ENCODE data around the gene GDPD3.

GDPD3 gene

GRCh38 chr16:30096105-30096861, 17.1 kb downstream of the GDPD3 start, which contains the start of gene YPEL3:
Gene YPEL3 (minus strand): TSS chr16:30096213. CDS start chr16:30095482, 731 bp downstream.
- peak; percentile 76 to 80 for DNase-seq (ENCODE audit: low read depth in 1 of 2, low spot score in 1 of 2)

GRCh38 chr16:30095166-30096078, 17.9 kb downstream of the GDPD3 start:
- no peak for DNase-seq (ENCODE audit: low read depth in 1 of 2, low spot score in 1 of 2)

GRCh38 chr16:30094541-30095165, 18.7 kb downstream of the GDPD3 start:
- DNase-seq (ENCODE audit: low read depth in 1 of 2, low spot score in 1 of 2): no peak

DNA sequence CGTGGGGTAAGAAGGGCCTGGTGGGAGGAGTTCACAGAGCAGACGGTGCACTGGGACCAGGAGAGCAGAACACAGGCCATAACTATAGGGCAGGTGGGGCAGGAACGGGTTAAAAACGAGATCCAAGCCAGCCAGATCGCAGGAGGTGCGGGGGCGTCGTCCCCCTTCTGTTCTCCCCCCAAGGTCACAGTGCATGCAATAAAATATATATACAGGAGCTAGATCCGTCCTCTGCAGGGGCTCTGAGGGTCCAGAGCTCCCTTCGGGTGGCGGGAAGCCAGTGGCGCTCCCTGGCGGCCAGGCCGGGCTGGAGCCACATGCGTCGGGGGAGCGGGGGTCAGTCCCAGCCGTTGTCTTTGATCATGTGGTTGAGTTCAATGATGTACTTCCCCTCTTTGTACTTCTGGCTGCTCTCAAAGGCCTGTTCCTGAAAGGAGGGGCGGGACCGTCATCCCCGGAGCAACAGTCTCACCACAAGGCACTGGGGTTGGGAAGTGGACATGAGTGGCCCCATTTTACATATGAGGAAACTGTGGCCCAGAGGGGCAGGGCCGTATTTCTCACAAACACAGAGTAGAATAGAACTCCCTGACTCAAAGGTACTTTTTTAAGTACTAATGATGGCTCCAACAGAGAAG, 20.8 kb downstream of the GDPD3 start:
- peak; percentile 42 to 48 for DNase-seq (ENCODE audit: low read depth in 1 of 2, low spot score in 1 of 2)

DNA sequence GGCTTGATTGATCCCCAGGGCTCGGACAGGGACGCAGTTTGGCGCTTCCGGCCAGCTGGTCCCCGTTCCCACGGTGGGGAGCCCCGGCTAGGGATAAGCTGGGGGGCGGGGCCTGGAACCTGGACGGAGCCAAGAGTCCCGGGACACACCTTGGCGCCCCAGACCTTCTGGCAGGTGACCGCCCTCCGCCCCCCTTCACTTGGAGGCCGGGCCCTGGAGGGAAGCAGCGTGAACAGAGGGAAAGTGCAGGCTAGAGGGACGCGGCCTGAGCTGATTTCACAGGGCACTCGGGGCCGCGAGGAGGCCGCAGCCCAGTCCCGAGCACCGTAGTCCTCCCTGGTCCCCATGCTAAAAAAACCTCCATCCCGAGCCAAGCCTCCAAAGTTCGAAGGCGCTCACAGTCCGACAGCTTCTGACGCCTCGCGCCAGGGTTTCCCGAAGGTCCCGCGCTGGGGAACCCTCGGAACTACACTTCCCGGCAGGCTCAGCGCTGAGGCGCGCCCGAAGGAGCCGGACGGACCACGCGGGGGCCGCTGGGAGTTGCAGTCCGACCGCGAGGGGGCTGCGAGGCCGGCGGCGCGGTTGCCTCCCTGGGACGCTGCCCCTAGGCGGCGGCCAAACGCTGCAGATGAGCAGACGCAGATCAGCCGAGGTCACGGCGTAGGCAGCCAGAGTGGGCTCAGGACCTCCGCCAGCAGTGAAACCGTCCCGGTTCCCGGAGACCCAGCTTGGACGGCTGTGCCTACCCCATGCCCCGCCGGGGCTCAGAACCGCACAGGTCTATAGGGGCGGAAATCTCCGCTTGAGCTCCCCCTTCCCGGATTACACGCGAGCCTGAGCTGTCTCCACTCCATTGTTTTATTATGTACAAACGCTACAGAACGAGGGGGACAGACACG, 21.6 kb downstream of the GDPD3 start, which contains the start of gene TBX6:
Gene TBX6, minus strand, starts transcription at position 451 of the 899 bp plus-strand sequence. CDS start 731 bp downstream, outside the sequence.
- DNase-seq (ENCODE audit: low read depth in 1 of 2, low spot score in 1 of 2): peak; percentile 87 to 90

DNA sequence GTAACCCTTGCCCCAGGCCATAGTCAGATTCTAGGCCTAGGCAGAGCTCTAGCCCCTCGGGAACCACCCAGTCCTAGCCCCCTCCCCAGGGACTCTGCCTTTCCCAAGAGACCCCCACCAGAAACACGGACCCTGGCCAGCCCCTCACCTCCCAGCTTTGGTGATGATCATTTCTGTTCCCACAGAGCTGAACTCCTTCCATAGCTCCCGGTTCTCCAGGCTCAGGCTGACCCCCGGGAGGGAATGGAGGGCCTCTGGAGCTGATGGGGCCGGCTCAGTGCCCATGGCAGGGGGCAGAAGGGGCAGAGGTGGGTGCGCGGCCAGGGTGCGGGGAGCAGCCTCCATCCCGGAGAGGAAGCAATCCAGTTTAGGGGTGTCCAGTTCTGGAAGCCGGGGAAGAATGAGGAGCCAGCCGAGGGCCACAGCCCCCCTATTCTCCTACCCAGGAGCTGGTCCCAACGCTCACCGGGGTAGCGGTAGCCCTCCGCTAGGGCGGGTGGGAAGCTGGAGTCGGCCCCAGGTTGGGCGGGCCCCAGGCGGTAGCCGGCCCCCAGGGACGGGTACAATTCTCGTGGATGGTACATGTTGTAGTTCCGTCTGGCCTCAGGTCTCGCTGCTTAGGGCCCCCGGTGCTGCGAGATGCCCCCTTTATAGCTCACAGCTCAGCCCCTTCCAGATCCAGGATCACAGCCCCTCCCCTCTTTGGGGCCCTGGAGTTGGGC, 22.6 kb downstream of the GDPD3 start:
- no peak for DNase-seq (ENCODE audit: low read depth in 1 of 2, low spot score in 1 of 2)

- no peak for DNase-seq (ENCODE audit: low read depth in 1 of 2, low spot score in 1 of 2)
Measured at GRCh38 chr16:30088832-30089624, 24.3 kb downstream of the GDPD3 start.

DNA sequence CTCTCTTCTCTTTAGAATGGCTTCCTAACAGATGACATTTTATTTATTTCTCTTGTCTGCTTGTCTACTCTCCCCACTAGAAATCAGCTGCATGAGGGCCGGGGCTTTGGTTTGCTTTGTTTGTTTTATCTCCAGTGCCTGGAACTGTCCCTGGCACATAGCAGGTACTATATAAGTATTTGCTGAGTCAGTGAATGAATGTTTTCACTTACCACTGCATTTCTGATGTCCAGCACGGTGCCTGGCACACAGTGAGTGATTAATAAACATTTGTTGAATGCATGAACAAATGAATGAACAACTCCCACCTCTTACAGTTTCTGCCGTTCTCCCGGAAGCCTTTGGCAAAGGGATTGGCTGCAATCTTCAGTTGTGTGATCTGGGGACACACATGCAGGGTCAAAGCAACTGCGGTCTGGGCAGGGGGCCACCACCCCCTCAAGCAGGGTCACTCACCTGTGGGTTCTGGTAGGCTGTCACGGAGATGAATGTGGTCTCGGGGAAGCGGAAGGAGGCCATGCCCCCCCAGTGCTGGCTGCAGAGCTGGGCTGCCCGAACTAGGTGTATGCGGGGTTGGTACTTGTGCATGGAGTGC, 25.0 kb downstream of the GDPD3 start:
- no peak for DNase-seq (ENCODE audit: low read depth in 1 of 2, low spot score in 1 of 2)

DNA sequence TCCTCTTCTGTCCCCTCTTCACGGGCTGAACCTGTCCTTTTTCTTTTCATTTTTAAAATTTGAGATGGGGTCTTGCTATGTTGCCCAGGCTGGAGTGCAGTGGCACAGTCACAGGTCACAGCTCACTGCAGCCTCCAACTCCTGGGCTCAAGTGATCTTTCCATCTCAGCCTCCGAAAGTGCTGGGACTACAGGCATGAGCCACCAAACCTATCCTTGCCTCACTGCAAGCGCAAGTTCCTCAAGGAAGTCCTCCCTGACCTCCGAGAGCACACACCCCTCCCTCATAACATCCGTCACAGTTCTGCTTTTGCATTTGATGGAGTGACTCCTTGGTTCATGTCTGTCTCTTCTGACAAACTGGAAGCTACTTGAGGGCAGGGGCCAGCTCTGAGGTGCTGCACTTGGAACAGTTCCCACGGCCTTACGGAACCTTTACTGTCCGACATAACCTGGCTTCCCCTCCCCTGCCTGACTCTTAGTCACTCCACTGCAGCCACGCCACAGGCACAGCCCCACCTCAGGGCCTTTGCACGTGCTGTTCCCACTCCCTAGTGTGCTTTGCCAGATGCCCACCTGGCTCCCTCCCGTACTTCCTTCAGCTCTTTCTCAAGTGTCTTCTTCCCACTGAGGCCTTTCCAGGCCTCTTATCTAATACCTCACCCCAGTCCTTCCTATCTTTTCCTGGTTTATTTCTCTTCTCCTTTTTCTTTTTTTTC, 26.0 kb downstream of the GDPD3 start:
- no peak for DNase-seq (ENCODE audit: low read depth in 1 of 2, low spot score in 1 of 2)

GRCh38 chr16:30086291-30087140, 26.8 kb downstream of the GDPD3 start:
- no peak for DNase-seq (ENCODE audit: low read depth in 1 of 2, low spot score in 1 of 2)

DNA sequence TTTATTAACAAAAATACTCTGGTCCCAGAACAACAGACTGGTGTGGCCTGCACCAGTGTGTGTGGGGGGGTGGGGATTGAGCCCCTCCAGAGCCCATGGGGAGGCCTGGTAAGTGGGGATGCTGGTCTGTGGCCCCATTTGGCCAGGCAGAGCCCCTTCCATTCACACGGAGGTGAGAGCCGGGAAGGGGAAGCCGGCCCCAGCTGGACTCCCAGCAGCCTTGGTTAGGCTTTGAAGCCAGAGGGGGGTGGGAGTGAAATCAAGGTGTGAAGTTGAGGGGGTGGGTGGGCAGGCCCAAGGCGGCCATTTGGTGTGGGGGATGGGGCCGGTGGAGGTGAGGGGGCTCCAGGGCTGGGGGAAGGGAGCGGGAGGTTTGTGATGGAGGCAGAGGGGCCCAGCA, 27.5 kb downstream of the GDPD3 start:
- no peak for DNase-seq (ENCODE audit: low read depth in 1 of 2, low spot score in 1 of 2)

DNA sequence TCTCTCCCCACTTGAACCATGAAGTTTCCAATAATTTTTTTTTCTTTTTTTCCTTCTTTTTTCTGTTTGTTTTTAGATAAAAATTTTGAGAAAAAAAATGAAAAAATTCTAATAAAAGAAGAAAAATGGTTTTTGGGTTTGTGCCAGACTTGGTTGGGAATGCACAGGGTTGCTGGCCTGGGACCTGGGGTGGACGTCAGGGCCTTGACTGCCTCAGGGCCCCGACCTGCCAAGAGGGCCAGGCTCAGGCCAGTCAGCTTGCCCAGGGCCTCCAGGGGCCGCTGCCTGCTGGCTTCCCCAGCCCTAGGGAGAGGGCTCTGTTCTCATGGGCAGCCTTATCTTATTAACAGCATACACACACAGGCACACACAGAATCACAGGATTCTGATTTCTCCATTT, 28.1 kb downstream of the GDPD3 start:
- no peak for DNase-seq (ENCODE audit: low read depth in 1 of 2, low spot score in 1 of 2)

DNA sequence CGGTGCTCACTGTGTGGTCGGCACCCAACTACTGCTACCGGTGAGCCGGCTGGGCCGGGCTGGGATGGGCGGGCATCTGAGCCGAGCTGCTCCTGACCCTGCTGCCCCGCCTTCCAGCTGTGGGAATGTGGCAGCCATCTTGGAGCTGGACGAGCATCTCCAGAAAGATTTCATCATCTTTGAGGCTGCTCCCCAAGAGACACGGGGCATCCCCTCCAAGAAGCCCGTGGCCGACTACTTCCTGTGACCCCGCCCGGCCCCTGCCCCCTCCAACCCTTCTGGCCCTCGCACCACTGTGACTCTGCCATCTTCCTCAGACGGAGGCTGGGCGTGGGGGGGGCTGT, 28.5 kb downstream of the GDPD3 start:
- no peak for DNase-seq (ENCODE audit: low read depth in 1 of 2, low spot score in 1 of 2)

- DNase-seq (ENCODE audit: low read depth in 1 of 2, low spot score in 1 of 2): no peak
Measured at GRCh38 chr16:30084096-30084815, 29.1 kb downstream of the GDPD3 start.

- no peak for DNase-seq (ENCODE audit: low read depth in 1 of 2, low spot score in 1 of 2)
Measured at GRCh38 chr16:30083216-30084055, 29.9 kb downstream of the GDPD3 start.

All from activated CD4-positive, alpha-beta T cell treated with anti-CD3 and anti-CD28 coated beads, Interleukin-2, amount 50 U/mL, for 24 hours (primary cell).